NCI-H1048 (cell line): ENCODE measurements around the gene NHLRC2.

Experiments
- DNase-seq: peaks from one replicate; lab custom pipeline; 2025; lab: John Stamatoyannopoulos, UW

The NHLRC2 gene

DNA sequence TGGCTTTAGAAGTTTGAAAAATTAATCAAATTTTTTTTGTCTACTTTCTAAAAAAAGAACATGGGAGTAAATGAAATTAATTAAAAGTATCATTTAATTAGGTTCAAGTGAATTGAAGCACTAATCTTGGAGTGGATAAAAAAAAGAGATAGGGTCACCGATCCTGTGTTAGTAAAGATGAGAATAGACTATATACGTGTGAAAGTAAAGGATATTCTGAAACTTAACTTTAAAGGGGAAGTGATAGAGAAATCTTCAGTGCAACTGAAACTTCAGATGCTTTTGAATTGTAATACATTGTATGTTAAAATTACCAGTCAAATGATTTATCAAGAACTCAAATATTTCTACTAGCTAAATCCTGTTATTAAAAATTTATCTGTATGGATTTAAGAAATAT is 4.8 kb downstream of the NHLRC2 start:
- DNase-seq, result no peak

DNA sequence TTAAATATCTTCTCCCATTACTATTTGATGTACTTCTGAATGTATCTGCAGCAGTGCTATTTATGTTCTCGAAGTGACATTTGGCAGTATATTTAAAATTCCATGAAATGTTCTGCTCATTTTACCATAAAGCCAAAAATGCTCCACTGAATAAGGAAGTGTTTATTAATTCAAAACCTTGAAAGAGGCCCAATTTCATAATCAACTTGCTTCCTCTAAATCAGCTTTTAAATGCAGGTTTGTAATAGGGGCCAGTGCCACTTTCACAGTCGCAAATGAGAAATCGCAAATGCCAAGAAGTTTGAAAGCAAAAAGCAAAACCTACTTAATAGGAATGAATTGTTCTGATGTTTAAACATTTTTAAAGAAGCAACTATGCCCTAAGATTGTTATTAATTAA is 11.4 kb downstream of the NHLRC2 start:
- DNase-seq, result no peak

DNA sequence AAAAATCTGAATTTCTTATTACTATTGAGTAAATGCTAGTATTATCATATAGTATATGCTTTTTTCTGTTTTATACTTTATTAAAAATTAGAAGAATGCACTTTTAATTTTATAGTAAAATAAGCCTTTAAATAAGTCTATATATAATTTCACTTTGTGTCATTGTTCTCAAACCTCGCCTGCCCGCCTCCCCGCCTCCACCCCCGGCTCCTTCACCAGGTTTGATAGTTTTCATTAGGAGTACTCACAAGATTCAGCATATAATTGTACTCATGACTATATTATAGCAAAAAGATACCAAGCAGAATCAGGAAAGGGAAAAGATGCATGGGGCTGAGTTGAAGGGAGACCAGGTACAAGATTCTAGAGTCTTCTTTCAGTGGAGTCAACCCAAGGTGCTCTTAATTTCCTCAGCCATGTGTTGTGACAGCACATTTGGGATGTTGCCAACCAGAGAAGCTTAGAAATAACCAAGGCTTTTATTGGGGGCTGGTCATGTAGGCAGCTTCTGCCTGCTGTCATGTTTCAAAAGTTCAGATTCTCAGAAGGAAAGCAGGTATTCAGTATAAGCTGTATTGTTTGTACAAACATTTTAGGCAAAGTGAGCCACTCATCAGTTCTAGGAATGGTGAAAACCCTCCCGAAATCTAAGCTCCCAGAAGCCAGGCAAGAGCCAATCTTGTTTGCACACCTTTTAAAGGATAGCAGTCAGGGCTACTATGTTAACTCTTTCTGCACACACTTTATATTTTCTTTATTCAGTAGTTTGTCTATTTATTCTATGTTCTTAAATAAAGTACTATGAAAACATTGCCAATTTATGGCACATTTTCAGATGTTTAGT is 12.3 kb downstream of the NHLRC2 start:
- no peak for DNase-seq

DNA sequence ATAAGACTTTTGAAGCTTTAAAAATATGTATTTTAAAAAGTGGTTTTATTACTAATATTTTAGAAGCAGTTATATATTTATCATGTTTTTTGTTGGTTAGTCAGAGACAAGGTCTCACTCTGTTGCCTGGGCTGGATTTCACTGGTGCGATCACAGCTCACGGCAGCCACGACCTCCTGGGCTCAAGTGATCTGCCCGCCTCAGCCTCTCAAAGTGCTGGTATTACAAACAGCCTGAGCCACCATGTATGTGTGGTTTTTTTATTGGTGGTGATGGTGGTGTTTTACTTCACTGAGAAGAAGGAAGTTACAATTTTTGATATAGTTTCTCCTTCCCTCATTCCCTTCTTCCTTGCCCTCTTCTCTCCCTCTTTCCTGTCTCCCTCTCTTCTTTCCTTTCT is 13.4 kb downstream of the NHLRC2 start:
- no peak for DNase-seq

DNA sequence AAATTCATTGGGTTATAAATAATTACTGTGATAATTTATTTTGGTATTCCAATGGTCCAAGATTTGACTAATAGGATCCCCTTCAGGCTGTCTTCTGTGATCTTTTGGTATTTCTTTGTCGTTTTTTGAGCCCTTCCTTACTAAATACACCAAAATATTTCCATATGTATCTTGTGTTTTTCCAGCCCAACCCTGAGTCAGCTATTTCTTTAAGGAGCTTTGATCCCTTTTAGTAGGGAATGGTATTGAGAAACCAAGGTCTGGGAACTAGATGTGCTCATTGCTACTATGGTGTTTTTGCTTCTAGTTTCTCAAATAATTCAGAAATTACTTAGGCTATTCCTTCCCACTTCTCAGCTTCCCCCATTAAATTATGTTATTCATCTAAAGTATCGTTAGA is 15.3 kb downstream of the NHLRC2 start:
- no peak for DNase-seq

DNA sequence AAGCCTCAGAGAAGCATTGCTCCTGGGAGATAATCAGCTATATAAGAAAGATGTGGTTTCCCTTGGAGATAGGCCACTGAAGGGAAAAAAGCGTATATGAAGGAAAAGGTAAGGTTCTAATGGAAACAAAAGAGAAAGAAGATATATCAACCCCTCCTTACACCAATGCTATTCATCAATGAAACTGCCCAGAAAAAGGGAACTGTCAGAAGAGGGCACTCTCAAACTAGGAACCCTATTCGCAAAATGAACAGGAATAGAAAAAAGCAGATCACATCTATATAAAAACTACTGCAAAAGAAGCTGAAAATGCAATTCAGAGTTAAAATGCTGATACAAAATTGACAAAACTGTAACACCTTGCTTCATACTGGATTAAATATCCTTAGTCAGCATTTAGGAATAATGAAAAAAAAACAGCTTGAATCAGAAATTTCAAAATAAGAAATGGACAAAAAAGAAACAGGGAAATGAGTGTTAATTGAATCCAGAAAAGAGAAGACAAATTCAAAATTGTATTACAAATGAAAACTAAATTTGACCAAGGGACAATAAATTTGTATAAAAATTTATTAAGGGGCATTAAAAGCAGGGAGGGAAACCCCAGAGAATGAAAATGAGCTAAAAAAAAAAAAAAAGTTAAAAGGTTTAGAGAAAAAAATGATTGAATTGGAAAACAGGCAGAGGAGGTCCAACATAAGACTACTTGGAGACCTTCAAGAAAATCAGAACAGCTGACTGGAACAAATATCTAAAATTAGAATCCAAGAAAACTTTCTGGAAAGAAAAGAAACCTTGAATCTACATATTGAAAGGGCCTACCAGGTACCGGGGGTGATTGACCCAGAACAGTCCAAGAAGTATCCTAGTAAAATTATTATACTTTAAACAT is 17.9 kb downstream of the NHLRC2 start:
- DNase-seq, result no peak

DNA sequence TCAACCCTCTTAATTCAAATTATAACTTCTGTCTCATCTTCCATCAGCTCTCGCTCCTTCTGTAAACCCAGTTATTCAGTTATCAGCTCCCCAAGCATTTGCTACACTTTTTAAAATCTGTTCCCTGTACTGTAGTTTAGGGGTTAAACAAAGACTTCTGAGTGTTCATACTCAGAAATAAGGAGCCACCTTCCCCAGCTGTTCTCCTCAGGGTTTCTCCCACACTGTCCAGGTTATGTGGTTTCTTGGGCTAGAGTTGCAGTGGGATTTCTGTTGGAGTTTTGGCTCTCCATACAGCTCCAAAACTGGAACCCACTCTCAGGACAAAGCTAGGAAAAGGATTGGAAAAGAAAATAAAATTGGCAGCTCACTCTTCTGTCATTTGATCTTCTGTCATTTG is 20.8 kb downstream of the NHLRC2 start:
- DNase-seq, result no peak

DNA sequence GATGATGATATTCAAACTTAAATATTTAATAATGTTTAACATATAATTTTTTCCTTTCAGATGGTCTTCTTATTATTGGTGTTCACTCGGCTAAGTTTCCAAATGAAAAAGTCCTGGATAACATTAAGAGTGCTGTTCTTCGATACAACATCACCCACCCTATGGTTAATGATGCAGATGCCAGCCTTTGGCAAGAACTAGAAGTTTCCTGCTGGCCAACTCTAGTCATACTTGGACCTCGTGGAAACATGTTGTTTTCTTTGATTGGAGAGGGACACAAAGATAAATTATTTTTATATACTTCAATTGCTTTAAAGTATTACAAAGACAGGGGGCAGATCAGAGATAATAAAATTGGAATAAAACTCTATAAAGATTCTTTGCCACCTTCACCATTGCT is 22.0 kb downstream of the NHLRC2 start:
- no peak for DNase-seq

DNA sequence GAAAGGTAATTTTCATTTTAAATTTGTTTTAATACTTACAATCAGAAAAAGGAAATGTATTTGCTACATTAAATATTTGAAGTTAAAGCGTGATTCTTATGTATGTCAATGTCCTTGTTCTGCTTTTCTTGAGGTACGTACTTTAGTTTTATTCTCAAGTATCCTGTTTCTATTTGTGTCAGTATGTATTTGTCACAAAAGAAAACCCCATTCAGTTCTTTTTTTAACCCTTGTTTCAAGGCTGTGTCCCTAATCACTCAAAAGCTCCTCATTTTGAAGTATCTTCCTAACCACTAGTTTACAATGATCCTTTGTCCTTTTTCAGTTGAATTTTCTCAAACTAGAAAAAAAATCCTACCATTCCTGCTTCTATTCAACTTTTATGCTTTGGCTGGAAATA is 25.2 kb downstream of the NHLRC2 start:
- DNase-seq, result no peak

DNA sequence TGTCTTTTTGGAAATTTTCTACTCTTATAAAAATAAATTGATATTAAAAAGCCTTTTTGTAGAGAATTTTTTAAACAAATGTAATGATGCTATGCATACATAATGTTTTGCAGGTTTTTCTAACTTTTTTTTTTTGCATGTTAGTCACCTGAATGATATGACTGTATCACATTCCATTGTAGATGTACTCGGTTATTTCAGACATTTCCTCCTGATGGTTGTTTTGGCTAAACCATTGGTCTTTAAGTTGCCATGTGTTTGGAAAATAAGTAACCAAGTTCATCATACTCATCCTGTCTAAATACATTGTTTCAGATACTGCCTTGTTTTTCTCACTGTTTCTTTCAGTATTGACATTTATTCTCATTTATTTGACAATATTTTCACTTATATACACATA is 25.8 kb downstream of the NHLRC2 start:
- no peak for DNase-seq

DNA sequence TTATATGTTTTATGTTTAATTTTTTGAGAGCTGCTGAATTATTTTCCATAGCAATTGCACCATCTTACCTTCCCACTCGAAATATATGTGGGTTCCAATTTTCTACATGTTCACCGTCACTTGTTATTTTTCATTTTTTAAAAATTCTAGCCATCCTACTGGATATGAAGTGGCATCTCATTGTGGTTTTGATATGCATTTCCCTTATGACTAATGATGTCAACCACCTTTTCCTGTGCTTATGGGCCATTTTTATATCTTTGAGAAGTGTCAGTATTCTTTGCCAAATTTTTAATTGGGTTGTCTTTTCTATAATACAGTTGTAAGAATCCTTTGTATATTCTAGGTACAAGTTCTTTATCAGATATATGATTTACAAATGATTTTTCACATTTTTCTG is 27.8 kb downstream of the NHLRC2 start:
- DNase-seq, result no peak

DNA sequence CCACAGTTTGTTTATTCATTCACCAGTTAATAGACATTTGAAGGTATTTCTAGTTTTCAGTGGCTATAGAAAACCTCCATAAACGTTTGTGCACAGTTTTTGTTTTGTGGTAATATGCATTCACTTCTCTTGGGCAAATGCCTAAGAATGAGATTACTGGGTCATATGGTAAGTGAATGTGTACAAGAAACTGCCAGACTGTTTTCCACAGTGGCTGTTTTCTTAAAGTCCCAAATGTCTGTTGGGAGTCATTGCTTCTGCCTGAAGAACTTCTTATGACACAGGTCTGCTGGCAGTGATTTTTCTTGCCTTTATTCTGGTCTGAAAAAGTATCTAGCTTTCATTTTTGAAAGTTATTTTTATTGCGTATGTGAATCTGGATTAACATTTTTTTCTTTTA is 35.5 kb downstream of the NHLRC2 start:
- DNase-seq, result no peak

DNA sequence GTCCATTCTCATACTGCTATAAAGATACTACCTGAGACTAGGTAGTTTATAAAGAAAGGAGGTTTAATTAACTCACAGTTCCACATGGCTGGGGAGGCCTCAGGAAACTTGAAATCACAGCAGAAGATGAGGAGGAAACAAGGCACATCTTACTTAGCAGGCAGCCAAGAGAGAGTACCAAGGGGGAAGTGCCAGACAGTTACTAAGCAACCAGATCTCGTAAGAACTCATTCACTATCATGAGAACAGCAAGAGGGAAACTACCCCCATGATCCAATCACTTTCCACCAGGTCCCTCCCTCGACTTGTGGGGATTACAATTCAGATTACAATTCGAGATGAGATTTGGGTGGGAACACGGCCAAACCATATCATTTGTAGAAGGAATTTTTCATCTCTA is 36.3 kb downstream of the NHLRC2 start:
- DNase-seq, result no peak

DNA sequence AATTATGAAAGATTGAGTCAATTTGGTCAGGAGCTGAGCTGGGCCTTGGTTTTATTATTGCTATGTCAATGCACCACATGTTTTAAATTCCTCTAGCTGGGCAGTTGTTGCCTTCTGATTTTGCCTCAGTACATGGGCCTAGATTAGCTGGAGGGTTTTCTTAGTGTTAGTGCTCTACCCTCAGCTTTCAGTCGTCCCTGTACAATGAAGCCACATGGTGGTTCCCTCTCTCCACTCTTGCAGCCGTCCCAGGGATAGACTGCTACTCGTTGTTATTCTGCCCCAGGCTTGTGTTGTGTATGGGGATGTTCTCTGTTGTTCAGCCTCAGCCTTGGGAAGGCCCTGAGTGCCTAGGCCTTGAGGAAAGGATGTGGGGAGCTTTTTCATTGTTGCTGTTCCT is 37.0 kb downstream of the NHLRC2 start:
- DNase-seq, result no peak

DNA sequence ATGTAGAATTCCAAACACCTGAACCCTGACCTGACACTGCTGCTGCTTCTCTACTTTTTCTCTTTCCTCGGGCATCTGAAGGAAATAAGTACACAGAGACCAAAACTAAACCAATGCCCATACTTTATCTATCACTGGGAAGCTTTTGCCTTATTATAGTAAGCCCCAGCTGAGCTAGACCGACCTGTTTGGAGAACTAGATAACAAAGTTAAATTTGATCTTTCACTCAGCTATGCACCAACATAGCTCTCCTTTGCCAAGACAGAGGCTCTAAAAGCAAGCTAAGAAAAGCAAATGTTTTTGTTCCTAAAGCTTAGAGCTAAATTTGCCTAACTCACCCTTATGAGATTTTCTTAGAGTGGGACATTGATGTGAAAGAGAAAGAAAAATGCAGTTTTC is 39.1 kb downstream of the NHLRC2 start:
- no peak for DNase-seq

DNA sequence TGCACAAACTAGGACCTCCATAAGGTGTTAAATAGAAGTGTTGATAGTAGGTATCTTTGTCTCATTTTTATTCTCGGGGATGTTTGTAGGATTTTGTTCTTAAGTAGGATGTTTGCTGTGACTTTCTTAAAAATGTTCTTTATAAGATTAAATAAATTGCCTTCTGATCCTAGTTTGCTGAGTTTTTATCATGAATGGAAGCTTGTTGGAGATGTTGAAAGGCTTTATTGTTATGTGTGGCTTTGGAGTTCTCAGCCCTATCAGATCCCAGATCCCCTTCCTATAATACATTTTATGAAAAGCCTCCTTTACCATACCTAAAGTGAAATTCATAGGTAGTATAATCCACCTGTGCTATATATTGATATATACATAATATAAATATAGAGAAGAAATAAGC is 40.1 kb downstream of the NHLRC2 start:
- DNase-seq, result no peak

DNA sequence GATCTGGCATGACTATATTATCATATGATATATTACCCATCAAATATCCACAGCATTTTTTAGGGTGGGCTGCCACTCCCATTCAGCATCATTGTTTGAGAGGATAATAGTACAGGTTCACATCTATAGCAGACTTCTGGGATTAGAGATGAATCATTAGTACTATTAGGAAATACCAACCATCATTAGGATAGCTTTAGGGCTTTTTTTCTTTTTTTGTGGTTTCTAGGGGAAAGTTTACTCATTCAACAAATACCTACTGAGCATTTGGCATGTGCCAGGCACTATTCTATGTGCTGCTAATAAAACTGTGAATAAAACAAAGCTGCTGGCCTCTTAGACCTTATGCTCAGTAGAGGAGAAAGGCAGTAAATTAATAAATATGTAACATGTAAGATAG is 40.6 kb downstream of the NHLRC2 start:
- DNase-seq, result no peak

DNA sequence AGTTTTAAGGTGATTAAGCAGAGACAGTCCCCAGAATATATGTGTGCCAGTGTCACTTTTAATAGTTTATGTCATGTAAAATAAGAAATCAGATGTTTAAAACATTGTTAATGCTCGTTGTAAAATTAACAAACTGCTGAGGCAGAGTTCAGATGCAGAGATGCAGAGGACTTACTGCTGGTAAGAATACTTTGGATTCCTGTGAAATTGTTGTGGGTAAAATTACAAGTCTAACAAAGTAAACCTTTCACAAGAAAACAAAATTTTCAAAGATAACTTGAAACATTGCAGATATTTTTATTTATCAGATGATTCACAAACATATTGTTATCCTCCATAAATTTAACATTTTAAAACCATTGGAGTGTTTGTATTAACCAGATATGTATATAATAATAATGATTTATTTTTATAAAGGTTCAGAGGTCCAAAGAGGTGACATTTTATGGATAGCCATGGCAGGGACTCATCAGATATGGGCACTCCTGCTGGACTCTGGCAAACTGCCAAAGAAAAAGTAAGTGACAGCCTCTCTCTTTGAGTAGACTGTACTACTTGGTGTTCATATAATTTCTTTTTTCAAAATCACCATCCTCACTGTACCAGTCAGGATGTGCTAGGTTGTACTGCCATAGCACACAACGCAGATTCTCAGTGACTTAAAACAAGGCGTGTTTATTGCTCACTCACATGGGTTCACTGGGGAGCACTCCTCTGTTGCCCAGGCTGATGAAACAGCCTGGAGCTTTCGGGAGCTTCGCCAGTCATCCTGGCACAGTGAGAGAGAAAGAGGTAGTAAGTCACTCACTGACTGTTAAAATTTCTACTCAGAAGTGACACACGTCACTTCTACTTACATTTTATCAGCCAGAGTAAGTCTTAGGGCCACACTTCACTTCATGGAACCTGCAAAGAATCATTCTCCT is 43.5 kb downstream of the NHLRC2 start:
- no peak for DNase-seq

DNA sequence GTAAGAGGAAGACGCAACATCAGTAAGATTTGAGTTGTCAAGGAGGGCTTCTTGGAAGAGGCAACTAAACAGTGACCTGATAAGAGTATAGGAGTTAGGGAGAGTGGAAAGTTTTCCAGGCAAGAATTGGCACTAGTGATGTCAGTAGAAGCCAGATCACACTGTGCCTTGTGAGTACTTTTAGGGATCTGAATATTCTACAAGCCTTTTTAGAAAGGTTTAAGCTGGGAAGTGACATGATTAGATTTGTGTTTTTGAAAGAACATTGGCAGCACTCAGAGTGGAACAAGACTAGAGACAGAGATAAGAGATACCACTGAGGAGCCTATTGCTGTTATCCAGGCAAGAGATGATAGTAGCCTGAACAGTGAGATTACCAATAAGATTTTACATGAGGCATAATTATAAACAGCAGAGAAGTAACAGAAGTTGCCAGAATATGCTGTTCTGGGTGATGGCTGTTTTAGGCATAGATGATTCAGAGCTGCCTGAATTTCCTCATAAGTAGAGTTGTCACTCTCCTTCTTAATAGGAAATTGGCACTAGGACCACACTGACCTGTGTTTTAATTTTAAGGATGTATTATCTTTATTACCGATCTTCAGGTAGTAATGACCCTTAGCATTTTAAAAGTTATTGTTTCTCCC is 45.6 kb downstream of the NHLRC2 start:
- DNase-seq, result no peak

DNA sequence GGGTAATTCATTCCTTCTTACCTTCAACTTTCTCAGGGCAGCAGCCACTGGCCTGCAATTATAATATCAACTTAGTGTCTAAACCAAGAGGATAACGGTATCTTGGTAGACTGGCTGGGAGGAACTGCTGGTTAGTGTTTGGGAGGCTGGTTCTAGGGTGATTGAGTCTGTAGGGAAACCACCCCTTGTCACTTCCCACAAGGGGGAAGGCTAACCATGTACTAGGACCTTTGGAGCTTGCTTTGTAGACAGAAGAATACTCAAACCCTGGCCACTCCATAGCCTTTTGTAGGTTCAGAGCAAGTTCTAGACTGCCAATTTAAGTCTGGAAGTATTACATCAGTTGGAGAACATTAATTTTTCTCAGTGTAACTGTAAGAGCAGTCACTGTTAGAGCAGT is 51.3 kb downstream of the NHLRC2 start:
- DNase-seq, result no peak

DNA sequence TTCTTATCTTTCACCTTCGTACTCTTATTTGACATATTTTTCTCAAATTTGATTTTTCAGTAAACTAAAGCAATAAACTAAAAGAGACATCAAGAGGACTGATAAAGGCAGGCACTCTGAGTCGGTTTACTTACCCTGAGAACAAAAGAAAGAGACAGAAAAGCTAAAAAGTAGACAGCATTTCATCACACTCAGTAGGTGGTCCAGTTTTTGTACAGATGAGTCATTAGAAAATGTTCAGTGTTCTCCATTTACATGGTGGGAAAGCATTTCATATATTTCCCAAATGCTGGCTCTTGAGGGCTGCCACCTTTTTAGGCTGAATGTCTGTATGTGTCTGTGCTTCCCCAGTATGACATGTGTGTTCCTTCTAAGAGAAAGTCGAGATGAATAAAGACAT is 52.7 kb downstream of the NHLRC2 start:
- DNase-seq, result no peak

DNA sequence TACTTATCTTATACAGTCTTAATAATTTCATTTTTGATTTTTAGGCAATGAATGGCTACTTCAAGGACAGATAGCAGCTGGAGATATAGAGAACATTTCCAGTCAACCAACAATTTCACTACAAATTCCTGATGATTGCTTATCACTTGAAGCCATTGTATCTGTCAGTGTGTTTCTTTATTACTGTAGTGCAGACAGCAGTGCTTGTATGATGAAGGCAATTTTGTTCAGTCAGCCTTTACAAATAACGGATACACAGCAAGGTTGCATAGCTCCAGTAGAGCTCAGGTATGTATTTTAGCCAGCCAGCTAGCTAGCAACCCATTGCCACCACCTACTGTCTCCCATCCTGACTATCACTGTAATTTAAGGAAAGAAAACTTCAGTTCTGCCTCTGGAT is 53.8 kb downstream of the NHLRC2 start:
- DNase-seq, result no peak
